ENCODE measurements around the gene CCS.
A peak's percentile ranks its signal among the peaks of the same experiment; 100 is the strongest.
"Not testable (repeated sequence)": the region's sequence is repeated elsewhere in the genome, so short reads cannot be mapped to it uniquely, and the experiment has no call there.

The CCS gene

DNA sequence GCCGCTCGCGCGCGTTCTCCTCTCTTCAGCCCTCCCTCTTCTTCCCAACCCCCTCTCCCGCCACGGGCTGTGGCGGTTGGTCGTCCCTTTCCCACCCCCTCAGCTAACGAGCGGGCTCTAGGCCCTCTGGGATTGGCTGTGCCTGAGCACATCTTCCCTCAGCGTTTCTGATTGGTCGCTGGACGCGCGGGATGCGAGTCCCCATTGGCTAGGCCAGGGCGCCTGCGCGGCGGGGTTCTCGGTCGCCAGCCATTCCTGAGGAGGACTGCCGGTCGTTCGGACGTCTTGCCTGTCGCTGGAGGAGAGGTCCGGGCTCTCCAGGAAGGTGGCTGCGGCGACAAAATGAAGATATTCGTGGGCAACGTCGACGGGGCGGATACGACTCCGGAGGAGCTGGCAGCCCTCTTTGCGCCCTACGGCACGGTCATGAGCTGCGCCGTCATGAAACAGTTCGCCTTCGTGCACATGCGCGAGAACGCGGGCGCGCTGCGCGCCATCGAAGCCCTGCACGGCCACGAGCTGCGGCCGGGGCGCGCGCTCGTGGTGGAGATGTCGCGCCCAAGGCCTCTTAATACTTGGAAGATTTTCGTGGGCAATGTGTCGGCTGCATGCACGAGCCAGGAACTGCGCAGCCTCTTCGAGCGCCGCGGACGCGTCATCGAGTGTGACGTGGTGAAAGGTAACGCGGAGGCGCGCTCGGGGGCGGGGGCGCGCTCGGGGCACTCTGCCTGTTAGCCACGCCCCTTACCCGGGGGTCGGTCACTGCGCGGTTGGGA lies 23.6 kb downstream of the CCS start, which contains the start of gene RBM14:
RBM14 (plus strand) TSS at position 252 of the 776 bp plus-strand sequence; CDS start at position 343, 91 bp downstream.
- in situ Hi-C loops (cut with HindIII; ENCODE audit: low pct_ligation_motif_present, low pct_unique_long_range_greater_than_20kb, low sequenced_read_pairs) = no loop called here
- peak; percentile 99 for DNase-seq

DNA sequence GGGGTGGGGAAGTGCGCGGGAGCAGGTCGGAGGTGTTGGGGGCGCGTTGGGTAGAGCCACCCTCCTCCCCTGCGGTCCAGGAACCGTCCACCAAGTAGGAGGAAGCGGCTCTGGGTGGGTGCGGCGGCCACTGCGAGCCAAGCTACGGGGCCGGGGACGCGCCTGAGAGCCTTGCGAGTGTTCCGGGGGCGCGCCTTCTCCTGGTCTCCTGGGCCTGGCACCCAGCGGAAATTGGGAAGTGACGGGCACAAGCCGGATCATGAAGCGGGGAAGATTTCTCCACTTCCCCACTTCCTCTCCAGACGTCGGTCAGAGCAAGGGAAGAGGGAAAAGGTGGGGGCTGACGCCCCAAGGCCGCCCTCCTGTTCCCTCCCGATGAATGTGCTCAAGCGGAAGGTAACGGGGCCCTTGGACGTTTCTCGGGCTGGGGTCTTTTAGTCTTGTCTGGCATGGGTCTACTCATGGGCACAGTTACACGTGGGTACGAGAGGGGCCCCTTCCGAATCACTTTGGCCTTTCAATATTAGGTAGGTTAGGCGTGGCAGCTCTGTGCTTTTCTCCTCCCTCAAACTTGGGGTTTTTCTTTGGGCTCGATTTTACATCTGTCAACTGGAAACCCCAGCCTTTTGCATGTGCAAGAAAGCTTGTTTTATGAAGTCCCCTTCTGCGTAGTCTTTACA lies 24.3 kb downstream of the CCS start:
- DNase-seq = peak; percentile 40
- in situ Hi-C loops (cut with HindIII; ENCODE audit: low pct_ligation_motif_present, low pct_unique_long_range_greater_than_20kb, low sequenced_read_pairs) = no loop called here

DNA sequence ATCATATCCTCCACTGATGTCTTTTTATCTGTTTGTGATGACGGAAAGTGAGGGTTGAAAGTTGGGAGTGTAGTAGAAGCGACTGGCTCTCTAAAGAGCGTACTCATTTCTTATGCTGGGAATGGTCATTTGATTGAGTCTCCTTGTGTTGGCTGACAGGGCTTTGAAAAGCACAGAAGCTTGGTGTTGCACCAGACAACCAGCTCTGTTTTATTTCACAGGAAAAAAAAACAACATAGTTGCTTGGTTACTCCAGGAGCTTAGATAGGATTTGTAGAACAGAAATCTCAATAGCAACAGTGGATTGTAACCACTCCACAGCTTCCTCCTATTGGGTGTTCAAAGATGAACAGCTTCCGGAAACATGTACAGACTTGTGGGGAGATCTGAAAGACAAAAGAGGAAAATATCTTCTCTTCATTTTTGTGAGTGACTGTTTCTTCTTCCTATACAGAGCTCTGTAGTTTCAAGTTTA lies 26.1 kb downstream of the CCS start:
- no peak for DNase-seq

DNA sequence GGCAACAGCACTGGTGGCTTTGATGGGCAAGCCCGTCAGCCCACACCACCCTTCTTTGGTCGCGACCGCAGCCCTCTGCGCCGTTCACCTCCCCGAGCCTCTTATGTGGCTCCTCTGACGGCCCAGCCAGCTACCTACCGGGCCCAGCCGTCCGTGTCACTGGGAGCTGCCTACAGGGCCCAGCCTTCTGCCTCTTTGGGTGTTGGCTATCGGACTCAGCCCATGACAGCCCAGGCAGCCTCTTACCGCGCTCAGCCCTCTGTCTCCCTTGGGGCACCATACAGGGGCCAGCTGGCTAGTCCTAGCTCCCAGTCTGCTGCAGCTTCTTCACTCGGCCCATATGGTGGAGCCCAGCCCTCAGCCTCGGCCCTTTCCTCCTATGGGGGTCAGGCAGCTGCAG lies 31.5 kb downstream of the CCS start:
- DNase-seq = no peak
- in situ Hi-C loops (cut with HindIII; ENCODE audit: low pct_ligation_motif_present, low pct_unique_long_range_greater_than_20kb, low sequenced_read_pairs) = no loop called here

More for the DNA sequence above, 26.1 kb downstream of the CCS start:
- in situ Hi-C loops (cut with HindIII; ENCODE audit: low pct_ligation_motif_present, low pct_unique_long_range_greater_than_20kb, low sequenced_read_pairs) = no loop called here

DNA sequence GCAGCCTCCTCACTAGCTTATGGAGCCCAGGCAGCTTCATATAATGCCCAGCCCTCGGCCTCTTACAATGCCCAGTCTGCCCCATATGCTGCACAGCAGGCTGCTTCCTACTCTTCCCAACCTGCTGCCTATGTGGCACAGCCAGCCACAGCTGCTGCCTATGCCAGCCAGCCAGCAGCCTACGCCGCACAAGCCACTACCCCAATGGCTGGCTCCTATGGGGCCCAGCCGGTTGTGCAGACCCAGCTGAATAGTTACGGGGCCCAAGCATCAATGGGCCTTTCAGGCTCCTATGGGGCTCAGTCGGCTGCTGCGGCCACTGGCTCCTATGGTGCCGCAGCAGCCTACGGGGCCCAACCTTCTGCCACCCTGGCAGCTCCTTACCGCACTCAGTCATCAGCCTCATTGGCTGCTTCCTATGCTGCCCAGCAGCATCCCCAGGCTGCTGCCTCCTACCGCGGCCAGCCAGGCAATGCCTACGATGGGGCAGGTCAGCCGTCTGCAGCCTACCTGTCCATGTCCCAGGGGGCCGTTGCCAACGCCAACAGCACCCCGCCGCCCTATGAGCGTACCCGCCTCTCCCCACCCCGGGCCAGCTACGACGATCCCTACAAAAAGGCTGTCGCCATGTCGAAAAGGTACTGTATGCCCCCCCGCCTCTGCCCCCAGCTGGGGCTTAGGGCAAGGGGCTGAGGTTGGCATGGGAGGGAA lies 32.2 kb downstream of the CCS start:
- in situ Hi-C loops (cut with HindIII; ENCODE audit: low pct_ligation_motif_present, low pct_unique_long_range_greater_than_20kb, low sequenced_read_pairs) = no loop called here
- no peak for DNase-seq

DNA sequence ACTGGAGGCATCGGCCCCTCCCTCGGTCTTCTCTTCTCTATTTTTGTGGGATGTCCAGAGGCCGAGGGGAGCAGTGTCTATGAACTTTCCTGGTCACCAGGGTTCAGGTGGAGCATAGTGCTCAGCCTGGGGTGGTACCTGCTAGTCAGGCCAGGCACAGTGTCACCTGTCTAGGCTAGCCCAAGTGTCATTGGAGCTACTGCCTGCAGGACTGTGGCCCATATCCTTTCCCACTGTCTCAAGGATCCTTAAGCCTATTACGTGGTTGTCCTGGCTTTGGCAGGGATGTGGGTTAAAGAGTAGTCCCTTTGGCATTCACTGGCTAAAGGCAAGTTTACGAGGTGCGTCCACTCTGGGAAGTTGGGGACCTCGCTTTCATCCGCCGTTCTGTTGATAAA lies 32.8 kb downstream of the CCS start:
- no peak for DNase-seq
- in situ Hi-C loops (cut with HindIII; ENCODE audit: low pct_ligation_motif_present, low pct_unique_long_range_greater_than_20kb, low sequenced_read_pairs) = no loop called here

DNA sequence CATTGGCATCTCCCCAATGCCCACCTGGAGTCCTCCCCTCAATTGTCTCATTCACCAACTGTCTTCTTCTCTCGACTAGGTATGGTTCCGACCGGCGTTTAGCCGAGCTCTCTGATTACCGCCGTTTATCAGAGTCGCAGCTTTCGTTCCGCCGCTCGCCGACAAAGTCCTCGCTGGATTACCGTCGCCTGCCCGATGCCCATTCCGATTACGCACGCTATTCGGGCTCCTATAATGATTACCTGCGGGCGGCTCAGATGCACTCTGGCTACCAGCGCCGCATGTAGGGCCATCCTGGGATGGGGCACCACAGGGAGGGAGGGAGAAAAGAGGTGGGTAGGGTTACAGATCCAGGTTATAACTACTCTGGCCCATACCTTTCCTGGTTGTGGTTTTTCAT lies 33.4 kb downstream of the CCS start:
- in situ Hi-C loops (cut with HindIII; ENCODE audit: low pct_ligation_motif_present, low pct_unique_long_range_greater_than_20kb, low sequenced_read_pairs) = no loop called here
- no peak for DNase-seq

DNA sequence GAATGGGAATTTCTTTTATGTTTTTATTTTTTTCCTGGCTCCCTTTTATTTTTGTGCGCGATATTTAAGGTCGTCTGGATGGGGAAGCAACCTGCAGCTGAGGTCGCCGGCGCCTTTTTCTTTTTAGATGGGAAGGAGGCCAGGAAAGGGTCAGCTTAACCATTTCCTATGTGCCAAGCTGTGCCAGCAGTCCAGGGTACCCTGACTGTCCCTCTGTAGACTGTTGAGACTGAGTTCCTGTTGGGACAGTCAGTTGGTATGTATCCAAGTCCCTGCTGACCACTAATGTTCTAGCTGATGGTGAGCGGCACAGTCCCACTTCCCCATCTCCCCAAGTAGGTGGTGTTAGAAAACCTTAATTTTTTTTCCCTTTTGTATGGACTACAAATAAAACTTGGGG lies 33.9 kb downstream of the CCS start:
- DNase-seq = no peak
- in situ Hi-C loops (cut with HindIII; ENCODE audit: low pct_ligation_motif_present, low pct_unique_long_range_greater_than_20kb, low sequenced_read_pairs) = no loop called here

DNA sequence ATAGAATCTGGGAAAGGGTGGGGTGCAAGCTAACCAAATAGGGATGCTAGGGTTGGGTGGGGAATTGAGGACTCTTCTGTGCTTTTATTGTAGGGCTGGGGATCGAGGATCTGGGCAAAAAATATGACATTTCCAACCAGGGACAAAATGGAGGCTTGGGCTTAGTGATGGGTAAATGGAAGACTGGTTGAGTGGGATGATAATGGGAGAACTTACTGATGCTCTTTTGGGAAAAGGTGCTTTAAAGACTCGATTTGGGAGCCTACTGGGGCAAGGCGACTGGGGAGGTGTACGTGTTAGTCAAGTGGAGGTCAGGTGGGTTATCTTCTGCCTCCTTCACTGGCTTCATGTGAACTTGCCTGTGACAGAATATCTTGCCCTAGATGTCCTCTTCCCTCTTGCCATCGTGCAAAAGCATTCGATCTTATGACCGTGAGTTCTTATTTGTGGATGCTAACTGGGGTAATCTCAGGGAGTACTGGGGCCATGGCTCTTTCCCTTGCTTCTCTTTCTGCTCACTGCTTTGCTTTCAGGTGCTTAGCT lies 35.1 kb downstream of the CCS start:
- in situ Hi-C loops (cut with HindIII; ENCODE audit: low pct_ligation_motif_present, low pct_unique_long_range_greater_than_20kb, low sequenced_read_pairs) = no loop called here
- no peak for DNase-seq

DNA sequence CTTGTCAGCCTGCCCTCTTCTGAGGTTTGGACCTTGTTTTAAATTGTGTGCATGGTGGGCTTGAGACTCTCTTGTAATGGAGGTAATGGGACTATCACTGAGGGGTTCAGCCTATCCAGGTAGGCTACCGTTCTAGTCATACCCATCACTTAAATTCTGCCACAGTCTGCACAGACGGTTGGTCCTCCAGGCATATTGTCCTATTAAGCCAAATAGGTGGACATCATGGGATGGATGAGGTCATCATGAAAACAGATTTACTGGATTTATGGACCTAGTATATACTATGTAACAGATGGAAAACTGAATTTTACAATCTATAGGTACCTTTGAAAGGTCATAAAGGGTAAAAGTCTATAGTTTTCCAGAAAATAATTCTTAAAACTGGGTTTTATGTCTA lies 36.4 kb downstream of the CCS start:
- DNase-seq = no peak
- in situ Hi-C loops (cut with HindIII; ENCODE audit: low pct_ligation_motif_present, low pct_unique_long_range_greater_than_20kb, low sequenced_read_pairs) = no loop called here

DNA sequence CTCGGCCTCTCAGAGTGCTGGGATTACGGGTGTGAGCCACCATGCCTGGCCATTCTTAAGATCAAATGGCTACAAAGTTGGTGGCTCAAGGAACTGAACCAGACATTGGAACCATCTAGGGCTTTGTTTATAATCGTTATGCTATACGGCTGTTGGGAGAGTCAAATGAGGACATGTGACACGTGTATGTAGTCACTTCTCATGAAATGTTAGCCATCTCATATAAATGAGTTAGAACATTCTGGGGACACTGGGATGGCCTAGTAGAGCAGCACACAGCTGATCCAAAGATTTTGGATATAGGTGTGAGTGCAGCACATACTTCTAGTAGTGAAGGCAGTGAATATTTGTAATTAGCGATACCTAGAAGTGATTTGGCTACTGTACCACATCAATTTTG lies 38.9 kb downstream of the CCS start:
- no peak for DNase-seq
- in situ Hi-C loops (cut with HindIII; ENCODE audit: low pct_ligation_motif_present, low pct_unique_long_range_greater_than_20kb, low sequenced_read_pairs) = no loop called here

DNA sequence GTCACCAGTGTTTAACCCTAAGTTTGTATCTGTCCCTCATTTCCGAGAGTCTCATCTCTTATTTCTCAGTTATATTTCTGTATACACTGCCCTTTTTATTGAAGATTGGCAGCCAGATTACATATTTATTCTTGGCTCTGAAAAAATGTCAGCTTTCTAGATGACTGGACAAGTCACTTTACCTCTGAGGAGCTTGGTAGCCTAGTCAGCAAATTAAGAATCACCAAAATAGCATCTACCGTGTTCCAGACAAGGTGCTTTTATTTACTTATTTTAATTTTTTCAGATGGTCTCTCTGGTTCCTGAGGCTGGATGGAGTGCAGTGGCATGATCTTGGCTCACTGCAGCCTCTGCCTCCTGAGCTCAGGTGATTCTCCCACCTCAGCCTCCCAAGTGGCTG lies 40.0 kb downstream of the CCS start:
- no peak for DNase-seq
- in situ Hi-C loops (cut with HindIII; ENCODE audit: low pct_ligation_motif_present, low pct_unique_long_range_greater_than_20kb, low sequenced_read_pairs) = no loop called here

DNA sequence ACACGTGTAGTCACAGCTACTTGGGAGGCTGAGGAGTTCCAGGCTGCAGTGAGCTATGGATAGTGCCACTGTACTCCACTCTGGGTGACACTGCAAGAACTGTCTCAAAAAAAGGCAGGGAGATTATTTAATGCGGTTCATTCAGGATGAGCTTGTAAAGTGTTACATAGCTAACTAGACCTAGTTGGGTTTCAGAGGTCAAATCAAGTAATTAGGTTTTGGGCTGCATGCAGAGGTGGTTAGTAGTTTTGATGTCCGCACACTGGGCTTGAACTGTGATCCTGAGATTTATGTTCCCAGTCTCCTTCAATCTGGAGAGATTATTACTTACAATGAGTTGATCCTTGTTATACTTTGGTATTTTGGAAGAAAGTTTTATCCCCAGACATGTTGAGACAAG lies 43.4 kb downstream of the CCS start:
- no peak for DNase-seq
- in situ Hi-C loops (cut with HindIII; ENCODE audit: low pct_ligation_motif_present, low pct_unique_long_range_greater_than_20kb, low sequenced_read_pairs) = no loop called here

DNA sequence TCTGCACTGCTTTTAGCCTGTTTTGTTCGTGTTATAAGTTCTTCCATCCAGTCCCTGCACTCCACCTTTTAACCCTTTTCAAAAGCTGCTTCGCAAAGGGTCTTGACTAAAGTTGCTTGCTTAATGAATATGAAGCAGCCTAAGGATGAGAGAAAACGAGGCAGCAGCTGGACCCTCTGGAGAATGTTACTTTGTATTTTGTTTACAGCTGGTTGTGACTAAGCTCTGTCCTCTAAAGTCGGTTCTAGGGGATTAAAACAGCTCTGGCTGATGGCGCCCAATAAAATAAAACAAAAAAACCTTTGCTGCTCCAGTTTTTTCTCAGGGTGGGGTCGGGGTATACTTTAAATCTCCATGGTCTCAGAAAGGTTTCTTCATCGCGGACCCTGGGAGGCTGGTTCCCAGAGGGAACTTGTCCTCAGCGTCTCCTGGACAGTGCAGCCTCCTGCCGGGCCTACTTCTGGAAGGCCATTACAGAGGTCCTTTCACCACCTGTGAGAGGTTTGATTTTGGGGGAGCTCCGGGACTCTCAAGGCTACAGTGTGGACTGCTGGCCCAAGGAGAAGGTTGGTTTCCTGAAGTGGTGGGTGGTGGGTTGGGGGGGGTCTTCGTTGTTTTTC lies 44.7 kb downstream of the CCS start:
- no peak for DNase-seq
- in situ Hi-C loops (cut with HindIII; ENCODE audit: low pct_ligation_motif_present, low pct_unique_long_range_greater_than_20kb, low sequenced_read_pairs) = no loop called here

DNA sequence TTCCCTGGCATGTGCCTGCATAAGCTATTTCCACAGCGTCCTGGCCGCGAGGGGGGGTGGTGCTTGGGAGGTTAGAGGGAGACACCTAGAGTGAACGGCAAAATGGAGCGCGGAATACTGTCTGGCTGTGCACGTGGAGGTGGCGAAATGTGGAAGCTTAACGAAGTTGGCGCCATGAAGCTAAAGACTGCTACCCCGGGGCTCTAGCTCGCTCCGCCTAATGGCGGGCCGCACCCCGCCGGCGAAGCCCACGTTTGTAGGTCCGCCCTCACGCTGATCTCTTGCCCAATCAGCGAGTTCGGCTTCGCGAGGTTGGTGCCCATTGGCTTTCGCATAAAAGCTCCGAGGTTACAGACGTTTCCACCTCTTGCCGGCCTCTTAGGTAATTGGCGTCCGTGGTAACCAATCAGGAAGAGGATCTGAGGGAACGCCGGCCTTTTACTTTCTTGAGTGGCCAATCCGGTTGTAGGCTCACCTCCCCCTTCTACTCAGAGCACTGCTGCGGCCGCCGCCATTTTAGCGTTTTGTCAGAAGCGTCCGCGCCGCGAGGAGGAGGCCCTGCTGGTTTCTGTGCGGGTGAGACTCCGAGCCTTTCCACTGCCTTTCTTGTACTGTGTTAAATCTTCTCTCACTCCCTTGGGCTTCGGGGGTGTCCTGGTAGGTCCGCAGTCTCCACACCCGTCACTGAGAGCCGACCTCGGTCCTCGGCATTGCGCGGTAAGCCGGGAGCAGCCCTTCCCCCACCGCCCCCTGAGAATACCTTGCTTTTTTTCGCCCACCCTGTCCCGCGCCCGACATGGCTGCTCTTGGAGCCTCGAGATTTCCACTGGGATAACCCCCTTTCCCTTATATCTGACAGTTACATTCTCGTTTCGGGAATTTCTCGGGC lies 45.4 kb downstream of the CCS start, which contains the start of gene RBM4:
RBM4 (plus strand) TSS at position 527 of the 889 bp plus-strand sequence. CDS start 1,009 bp downstream, outside the sequence.
- in situ Hi-C loops (cut with HindIII; ENCODE audit: low pct_ligation_motif_present, low pct_unique_long_range_greater_than_20kb, low sequenced_read_pairs) = no loop called here
- DNase-seq = peak; percentile 99

DNA sequence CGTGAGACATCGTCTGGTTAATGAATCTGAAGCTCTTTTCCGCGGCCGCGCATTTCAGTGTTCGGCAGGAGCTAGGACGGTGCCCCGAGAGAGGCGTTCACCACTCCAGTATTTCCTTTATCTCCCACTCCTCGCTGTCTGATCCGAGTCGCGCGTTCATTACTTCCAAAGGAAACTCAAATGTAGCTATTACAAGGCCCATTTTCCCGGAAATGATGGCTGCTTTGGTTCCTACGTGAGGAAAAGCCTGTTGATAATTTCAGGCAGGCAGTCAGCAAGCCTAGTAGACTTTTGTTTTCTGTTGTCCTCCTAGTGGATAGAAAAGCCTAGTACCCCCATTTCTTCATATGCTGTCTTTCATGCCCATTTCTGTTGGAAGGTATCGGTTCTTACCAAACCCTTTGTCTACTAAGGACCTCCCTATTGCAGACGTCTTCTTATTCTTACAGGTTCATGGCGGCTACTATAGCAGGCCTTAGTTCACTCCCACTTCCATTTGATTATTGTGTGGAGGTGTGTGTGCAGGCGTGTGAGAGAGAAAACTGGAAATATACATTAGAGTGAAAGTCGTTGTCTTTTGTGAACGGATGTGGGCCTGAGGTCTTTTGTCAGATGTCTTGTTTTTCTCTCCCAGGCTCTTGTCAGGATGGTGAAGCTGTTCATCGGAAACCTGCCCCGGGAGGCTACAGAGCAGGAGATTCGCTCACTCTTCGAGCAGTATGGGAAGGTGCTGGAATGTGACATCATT lies 46.3 kb downstream of the CCS start:
- in situ Hi-C loops (cut with HindIII; ENCODE audit: low pct_ligation_motif_present, low pct_unique_long_range_greater_than_20kb, low sequenced_read_pairs) = no loop called here
- DNase-seq = peak; percentile 46

DNA sequence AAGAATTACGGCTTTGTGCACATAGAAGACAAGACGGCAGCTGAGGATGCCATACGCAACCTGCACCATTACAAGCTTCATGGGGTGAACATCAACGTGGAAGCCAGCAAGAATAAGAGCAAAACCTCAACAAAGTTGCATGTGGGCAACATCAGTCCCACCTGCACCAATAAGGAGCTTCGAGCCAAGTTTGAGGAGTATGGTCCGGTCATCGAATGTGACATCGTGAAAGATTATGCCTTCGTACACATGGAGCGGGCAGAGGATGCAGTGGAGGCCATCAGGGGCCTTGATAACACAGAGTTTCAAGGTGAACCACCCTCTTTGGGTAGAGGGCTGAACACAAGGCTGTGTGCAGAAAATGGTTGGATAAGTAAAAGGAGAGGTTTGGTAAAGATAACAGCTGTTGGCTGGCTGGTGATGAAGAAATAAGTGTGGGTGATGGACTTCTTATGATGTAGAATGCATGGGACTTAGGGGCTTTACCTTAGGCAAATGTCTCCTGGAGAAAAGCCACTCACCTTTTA lies 46.9 kb downstream of the CCS start:
- in situ Hi-C loops (cut with HindIII; ENCODE audit: low pct_ligation_motif_present, low pct_unique_long_range_greater_than_20kb, low sequenced_read_pairs); DNase-seq: not testable (repeated sequence)

Measured in ACHN (cell line).